ENCODE results near the gene OGA.
"Not testable (repeated sequence)": the region's sequence is repeated elsewhere in the genome, so short reads cannot be mapped to it uniquely, and the experiment has no call there.

The OGA gene

DNA sequence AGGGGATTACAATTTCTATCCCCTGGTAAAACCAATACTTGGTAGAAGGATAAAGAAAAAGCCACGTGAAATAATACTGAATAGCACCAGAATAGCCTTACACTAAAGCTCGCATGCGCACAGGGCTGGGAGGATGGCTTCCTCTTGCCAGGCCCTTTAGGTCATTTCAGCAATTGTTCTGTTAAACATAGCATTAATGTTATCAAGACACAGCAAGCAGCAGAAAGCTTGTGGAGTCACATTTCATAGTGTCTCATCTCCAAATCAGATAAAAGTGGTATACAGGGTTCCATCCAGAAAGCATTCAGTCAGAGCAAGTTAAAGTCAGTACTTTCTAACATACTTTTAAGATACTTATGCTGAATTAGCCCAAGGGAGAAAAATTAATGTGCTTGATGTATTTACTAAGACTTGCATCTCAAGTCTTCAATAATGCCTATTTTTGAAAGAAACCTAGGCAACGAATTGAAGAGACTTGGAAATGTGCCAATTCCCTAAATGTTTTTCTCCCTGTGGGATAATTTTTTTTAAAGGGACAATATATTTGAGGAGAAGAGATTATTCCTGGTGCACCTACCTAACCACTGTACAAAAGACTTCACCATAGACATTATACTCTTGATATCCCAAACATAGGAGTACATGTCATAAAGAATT lies 20.7 kb downstream of the OGA start:
- DNase-seq, result no peak

DNA sequence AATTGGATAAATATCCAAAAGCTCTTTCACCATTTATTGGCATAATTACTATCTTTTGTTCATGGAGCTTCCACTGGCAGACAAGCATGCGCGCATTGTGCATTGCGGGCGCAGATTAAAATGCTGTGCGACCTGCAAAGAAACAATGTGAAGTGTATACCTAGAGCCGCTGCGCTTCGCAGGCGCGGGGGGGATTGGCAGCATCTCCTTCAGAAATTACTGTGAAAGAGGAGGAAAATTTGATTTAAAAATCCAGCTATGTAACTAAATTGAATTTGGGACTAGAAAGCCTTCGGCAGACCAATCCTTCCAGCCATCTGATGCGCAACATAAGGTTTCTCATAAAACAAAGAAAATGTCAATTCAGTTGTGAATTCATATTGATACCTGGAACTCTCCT lies 24.7 kb downstream of the OGA start:
- DNase-seq, result no peak

DNA sequence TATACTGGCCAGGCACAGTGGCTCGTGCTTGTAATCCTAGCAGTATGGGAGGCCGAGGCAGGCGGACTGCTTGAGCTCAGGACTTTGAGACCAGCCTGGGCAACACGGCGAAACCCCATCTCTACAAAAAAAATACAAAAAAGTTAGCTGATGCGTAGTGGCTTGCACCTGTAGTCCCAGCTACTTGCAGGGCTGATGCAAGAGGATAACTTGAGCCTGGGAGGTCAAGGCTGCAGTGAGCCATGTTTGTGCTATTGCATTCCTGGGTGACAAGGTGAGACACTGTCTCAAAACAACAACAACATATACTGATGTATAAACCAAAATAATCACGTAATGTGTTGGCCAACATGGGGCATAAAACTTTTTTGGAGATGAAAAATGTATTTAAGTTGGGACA lies 28.6 kb downstream of the OGA start:
- DNase-seq, result no peak

DNA sequence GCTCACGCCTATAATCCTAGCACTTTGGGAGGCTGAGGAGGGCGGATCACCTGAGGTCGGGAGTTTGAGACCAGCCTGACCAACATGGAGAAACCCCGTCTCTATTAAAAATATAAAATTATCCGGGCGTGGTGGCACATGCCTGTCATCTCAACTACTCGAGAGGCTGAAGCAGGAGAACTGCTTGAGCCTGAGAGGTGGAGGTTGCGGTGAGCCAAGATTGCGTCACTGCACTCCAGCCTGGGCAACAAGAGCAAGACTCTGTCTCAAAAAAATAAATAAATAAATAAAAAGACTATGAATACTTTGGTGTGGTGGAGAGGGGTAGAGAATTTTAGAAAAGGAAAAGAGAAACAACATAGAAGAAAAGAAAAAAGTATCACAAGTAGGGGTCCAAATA lies 29.0 kb downstream of the OGA start:
- DNase-seq, result not testable (repeated sequence)

DNA sequence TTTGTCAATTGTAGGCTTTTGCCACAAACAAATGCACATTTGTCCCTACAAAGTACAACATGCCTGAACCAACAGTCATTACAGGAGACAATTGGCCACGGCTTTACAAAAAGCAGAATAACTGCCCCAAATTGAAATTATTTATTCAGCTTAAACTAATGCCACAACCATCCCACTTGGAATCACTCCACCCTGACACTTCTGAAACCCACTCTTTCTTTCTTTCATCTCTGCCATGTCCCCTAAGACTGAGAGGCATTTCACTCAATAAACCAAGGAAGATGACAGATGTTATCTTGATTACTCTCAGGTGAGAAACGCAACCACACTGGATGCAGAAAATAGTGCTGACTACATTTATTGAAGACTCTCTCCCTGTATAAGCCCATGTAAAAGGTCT lies 32.4 kb downstream of the OGA start:
- no peak for DNase-seq

DNA sequence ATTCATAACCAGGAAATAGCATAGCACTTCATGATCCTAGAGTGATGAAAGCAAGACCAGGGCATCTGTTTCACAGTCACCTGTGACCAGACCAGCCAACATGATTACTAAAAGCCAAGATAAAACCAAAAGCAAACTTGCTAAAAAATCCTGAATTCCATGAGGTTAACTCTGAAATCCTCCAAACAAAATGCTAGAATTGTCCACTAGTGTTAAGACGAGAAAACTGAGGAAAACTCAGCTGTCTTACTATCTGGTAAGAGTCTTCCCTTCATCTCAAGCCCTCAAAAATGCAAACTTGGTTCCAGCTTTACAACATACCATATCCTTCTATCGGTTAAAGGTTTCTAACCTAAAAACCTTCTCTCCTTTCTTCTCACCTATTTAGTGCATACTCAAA lies 33.7 kb downstream of the OGA start:
- DNase-seq, result no peak

DNA sequence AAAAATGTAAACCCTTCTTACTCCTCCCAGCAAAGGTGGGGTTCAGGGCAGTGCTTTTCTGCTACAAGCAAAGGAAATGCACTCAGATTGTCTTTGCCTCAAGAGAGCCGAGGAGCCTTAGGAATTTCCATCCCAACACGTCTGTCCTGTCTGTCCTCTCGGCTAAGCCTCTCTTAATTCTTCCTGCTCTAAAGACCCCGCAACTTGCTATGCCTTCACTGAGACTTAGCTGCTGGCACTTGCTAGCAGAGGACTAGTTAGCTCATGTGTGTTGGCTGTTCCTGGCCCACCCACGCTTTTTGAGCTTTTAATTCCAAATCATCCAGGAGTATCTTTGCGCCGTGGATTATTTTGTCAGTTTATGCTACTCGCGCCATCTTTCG lies 34.5 kb downstream of the OGA start:
- DNase-seq, result peak in 1 of 6 experiments; percentile 47

DNA sequence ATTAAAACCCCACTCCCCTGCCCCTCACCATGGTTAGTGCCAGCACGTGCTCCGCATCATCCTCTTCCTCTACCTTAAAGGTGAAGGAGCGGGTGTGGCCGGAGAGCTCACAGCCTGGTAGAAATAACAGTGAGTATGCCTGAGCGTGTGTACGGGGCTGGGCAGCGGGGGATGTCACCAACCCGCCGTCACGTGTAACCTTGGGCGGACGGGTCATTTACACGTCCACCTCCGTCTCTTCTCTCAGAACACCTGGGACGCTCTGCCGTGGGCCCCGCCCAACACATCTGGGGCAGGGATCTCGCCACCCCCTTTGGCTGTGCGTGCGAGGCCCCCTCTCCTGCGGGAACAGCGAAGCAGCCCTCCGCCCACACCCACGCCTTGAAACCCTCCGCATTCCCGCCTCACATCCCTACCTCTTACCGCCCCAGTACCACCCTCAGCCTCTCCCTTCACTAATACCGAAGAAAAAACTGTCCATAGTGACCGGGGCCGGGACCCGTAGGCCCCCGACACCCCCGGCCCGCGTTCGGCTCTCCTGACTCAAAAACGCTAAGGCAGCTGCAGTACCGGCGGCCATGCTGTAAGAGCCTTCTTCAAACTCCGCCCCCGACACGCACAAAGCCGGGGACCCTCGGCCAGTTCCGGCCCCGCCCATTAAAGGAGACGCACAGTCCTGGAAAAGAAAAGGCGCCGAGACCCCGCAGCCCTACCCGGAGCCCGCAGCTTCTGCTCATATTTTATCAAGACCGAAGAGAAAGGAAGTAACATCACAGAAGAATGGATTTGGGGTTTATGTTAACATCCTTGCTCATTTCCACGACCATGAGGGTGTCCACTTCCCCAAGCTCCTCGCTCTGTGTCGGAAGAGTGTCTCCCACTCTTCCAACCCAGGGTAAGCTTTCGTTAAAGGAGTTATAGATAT lies 35.2 kb downstream of the OGA start, which contains the start of gene NPM3:
Gene NPM3, minus strand, starts transcription at position 636 of the 925 bp plus-strand sequence. Its CDS starts 56 bp downstream, at position 580.
- peak; percentile 62 to 76 (median 74) for DNase-seq

DNA sequence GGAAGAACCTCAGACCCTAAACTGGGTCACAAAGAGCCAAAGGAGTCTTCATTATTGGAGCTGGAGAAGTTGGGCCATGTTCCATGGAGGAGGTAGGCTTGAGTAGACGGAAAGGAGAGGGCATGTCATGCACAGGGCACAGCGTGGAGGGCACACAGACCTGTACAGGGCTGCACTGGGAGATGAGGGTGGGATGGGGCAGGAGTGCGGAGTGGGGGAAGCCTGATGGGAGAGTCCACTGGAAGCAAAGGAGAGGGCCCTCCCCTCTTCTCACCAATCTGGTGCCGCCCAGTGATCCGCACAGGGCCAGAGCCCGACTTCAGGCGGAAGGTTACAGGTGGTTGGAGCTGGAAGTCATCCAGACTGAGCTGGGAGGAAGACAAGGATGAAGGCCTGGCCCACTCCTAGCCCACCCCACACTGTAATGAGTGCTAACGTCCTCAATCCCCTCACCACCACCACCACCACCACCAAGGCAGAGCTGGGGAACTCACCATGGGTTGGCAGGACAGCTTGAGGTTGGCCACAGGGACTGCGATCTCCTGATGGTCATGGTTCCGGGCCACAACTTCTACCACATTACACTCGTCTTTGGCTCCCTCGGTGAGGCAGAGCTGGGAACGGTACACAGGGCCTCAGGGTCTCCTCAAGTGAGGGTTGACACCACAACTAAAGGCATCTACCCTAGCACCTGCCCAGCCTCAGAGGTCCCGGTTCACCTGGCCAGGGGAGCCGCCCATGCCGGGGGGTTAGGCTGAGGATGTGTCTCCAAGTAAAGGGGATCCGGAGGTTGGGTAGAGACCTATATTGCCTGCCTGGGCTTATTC lies 36.0 kb downstream of the OGA start:
- no peak for DNase-seq

DNA sequence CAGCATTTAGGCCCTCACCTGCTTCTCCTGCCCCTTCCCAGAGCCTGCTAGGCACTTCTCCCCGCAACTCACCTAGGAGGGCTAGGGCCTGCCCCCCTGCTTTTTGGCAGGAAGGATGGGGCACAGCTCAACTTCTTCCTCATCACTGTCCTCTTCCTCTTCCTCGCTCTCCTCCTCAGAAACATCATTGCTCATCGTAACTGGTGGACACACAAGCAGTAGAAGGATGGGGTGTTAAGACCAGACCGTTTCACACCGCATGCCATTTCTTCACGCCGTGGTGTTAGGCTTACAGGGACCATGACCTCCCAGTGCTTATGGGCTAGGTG lies 36.6 kb downstream of the OGA start:
- no peak for DNase-seq

DNA sequence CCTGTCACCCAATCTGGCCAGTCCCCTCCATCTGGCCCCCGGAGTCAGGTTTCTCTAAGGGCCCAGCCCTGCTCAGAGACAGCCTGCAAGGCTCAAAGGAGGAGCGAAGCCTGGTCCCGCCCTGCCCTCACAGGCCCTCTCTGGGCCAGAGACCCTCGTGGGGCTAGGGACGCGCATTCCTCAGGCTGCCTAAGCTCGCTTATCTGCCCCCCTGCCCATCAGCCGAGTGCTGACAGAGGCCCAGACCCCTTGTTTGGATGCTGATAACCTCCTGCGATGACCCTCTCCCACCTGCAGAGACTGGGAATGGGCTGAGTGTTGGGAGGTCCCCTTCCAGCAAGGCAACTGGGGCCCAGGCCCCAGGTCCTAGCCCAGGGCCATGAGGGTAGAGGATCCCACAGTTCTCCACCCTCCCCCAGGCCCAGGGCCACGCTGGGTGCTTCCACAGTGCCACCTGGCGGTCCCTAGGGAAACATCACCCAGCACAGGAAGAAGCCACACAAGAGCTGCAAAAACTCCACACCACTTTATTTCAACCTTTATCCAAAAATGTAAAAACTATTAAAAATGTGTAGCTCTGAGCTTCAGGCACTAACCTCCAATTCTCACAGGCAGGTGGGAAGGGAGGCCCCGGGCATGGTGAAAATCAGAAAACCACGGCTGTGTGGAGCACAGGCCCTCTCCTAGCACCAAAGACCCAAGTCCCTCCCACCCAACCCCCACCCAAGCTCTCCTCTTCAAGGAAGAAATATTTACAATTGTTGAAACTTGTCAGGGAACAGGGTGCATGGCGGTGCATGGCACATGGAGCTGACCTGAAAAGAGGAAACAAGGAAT lies 37.2 kb downstream of the OGA start:
- DNase-seq, result peak; percentile 44 to 78 (median 56)

DNA sequence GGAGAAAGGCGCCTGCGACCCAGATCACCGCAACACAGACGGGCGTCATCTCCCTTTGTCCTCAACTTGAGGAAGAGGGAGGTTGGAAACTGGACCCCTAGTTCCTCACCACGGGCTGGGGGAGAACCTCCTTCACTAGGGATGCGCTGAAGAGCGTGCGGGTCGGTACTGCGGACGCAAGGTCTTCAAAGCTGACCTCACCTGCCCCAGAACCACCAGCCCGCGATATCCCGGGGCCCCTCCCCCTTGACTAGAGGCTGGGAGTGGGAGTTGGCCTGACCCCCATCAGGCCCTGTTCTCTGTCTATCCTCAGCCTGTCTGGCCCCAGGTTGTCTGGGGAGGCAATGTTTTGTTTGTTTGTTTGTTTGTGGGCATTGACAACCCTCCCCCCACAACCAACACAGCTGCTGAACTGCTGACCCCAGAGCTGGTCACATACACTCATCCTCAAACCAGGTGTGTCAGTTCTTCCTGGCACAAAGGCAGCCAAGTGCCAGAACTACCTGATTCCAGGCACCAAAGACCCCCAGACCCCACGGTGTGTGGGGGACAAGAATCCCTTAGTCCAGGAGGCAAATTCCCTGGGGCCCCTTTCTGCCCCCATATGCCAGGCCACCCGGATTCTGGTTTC lies 37.9 kb downstream of the OGA start:
- DNase-seq, result no peak

DNA sequence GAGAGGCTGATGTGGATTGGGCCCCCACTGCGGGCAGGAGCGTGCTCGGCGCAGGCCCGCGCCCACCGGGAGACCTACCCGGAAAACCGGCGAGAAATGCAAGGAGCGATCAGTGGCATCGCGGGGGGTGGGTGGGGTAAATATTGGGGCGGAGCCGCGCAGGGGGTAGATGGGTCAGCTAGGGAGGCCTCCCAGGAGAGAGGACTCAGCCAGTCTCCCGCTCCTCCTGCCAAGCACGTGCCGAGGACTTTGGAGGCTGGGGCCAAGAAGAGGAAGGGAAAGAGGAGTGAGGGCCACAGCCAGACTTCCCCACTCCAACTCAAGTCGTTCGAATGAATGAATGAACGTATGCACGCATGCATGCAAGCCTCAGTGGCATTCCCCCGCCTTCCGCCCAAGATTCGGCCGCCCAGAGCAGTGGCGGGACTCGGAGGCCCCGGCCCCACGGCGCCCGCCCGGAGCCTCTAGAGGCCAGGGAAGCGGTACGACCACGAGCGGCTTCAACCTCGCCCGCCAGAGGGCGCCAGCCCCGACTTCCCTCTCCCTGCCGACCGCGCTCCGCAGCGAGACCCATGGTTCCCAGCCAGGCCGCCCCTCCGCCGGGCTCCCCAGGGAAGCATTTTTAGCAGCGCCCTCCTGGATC lies 38.6 kb downstream of the OGA start:
- DNase-seq, result peak; percentile 43 to 86 (median 74)

DNA sequence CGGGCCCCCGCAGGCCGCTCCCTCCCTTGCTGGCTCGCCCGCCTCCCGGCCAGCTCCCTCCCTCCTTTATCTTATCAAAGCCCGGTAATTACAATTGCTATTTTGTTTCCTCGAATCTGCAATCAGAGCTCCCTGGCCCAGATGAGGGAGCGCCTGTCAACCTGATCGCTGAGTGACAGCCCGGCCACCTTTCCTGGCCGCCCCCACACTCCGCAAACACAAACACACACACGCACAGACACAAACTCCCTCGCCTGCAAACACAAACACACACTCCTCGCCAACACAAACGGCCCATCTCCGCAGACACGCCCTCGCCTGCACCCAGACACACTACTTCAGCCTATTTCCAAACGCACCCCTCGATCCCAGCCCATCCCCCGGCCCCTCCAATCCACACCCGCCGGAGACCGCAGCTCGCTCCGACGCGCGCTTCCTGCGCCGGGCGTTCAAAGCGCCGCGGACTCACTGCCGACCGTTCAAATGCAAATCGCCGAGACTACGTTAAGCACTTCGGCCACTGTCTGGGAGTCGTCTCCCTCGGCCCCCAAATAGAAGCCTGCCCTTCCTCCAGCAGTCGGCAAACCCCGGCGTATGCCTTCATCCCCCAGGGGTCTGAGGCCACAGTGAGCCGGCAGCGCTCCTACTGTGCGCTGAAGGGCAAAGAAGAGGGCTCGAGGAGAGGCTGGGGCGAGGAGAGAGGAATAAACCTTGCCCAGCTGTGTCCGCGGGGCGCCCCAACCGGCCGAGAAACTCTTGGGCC lies 39.3 kb downstream of the OGA start:
- peak in 2 of 6 experiments; percentile 26 to 46 for DNase-seq

DNA sequence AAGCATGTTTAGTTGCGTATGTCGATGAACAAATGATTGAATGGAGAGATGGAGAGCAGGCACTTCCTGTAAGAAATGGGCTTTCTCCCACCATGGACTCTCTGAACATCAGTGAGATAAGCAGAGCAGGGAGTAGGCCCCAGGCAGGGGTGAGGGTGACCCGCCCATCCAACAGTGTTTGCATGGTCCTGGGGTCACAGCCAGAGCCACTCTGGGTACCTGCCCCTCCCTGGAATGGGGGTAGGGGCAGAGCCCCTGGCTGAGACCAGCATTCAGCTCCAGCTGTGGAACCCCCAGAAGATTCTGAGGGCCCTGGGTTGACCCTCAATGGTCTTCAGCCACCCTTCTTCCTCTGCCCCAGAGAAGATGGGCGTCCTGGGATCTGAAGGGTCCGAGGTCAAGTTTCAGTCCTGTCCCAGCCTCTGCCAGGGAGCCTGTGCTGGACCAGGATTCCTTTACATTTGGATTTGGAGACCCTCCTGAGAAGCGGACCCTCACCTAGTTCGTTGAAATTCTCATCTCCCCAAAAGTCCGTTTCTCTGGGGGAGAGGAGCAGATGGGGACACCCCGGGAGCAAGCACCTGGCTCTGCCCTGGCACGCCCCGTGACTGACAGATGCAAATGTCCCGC lies 40.0 kb downstream of the OGA start:
- DNase-seq, result peak in 1 of 6 experiments; percentile 17

DNA sequence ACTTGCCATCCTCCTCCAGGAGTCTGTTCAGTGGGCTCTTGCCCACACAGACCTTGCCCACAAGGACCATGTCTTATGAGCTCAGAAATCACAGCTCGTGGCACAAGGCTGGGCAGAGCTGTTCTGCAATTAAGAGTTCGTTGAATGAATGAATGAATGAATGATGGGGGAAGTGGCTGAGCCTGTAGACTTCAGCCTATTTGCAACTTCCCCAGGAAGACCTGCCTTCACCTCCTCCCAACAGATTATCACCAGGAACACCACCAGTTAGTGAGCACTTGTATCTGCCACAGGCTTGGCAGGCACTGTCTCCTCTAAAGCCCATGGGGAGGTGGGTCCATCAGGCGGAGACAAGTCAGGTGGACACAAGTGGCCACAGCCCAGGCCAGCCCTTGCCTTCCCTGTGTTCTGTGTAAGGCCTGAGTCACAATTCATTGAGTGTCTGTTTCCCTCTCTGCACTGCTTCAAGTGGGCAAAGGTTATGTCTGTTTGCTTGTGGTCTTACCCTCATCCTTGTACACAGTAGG lies 40.6 kb downstream of the OGA start:
- no peak for DNase-seq

DNA sequence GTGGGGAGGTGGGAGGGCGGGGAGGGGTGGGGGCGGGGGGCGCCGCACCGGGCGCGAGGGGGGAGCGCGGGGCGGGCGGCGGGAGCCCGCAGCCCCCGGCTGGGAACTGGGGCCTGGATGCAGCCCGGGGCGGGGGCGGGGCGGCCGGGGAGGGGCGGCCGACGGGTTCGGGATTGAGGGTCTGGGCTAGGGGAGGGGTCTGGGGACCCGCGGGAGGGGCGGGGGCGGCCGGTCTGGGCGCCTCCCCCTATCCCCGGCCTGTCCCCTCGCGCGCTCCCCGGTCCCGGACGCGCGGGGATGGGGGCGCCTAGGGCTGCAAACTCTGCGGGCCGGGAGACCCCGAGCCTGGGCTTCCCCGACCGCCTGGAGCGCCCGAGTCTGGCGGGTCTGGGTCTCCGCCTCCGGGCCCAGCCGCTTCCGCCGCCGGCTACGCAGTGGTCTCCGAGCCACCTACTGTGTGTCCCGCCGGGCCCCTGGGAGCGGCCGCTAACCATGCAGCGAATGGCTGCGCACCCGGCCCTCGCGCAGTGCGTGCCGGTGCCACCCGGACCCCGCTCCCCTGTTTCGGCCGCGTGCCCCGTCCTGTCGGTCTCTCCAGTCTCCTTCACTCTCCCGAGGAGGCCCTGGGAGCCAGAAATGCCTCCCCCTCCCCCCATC lies 42.0 kb downstream of the OGA start:
- no peak for DNase-seq

DNA sequence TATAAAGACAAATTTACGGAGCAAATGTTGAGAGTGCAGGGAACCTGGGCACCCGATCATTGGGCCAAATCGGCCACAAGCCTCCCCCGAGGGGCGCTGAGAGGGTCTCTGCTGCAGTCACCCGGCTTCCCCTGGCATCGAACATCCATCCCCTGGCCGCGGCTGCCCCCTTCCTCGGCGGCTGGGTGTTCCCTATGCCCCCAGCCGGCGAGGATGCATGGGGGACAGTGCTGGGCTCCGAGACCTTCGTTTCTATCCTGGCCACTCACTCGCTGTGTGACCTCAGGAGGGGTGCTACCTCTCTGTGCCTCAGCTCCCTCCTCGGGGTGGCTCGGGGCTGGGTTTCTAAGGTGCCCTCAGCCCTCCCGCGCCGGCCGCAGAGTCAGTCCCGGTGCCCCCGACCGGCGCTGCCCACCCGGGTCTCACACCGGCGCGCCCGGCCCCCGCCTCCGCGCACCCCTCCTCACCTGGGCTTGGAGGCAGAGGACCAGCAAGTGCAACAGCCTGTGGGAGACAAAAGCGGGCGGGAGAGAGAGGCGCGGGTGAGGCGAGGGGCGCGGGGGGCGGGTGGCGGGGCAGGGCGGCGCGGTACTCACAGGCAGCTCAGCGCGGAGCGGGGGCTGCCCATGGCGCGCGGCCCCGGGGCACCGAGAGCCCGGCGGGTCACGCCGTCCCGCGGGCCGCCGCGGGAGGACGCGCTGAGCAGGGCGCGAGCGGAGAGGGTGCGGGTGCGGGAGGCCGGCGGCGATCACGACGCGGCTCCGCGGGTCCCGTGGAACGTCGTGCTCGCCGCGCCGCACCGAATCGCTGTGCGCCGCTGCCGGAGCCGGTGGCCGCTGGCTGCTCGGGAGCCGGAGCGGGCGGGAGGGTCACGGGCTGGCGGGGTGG lies 42.7 kb downstream of the OGA start, which contains the start of gene FGF8:
Gene FGF8, minus strand, starts transcription at position 842 of the 888 bp plus-strand sequence. Its CDS starts 214 bp downstream, at position 628.
- DNase-seq, result no peak

Data from stimulated activated naive CD4-positive, alpha-beta T cell (primary cell).